ENCODE measurements around the gene IMMP2L.

GRCh38 chr7:111530356-111530668, 32.0 kb downstream of the IMMP2L start:
- TF ChIP-seq, protein P1, sequence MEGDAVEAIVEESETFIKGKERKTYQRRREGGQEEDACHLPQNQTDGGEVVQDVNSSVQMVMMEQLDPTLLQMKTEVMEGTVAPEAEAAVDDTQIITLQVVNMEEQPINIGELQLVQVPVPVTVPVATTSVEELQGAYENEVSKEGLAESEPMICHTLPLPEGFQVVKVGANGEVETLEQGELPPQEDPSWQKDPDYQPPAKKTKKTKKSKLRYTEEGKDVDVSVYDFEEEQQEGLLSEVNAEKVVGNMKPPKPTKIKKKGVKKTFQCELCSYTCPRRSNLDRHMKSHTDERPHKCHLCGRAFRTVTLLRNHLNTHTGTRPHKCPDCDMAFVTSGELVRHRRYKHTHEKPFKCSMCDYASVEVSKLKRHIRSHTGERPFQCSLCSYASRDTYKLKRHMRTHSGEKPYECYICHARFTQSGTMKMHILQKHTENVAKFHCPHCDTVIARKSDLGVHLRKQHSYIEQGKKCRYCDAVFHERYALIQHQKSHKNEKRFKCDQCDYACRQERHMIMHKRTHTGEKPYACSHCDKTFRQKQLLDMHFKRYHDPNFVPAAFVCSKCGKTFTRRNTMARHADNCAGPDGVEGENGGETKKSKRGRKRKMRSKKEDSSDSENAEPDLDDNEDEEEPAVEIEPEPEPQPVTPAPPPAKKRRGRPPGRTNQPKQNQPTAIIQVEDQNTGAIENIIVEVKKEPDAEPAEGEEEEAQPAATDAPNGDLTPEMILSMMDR (IDR thresholded peaks at IDR 0.05 in 4 of 5, conservative IDR thresholded peaks at IDR 0.05 in 1 of 5): no peak
- TF ChIP-seq POLR2A (IDR thresholded peaks at IDR 0.05): no peak

All from gastrocnemius medialis (tissue), 4 donors.